Nephron progenitor cell (in vitro differentiated cells): Measurements from ENCODE around the gene KIF1A.

Source experiments
- DNase-seq: peaks from one replicate; pipeline ENCODE4 v3.0.0; 2021
- H3K27ac Mint-ChIP-seq: 2 replicates; pipeline ENCODE4 v1.8.0; 2021; ENCODE audit warnings: mild to moderate bottlenecking, moderate library complexity, mixed read lengths
- H3K27me3 Mint-ChIP-seq: 2 replicates; pipeline ENCODE4 v1.8.0; 2021; ENCODE audit warnings: mild to moderate bottlenecking, low read depth, mixed read lengths; ENCODE audit not compliant: poor library complexity
- H3K36me3 Mint-ChIP-seq: 2 replicates; pipeline ENCODE4 v1.8.0; 2021; ENCODE audit warnings: low read depth, mixed read lengths
- H3K4me1 Mint-ChIP-seq: 2 replicates; pipeline ENCODE4 v1.8.0; 2021; ENCODE audit warnings: mixed read lengths
- H3K4me3 Mint-ChIP-seq: 2 replicates; pipeline ENCODE4 v1.8.0; 2021; ENCODE audit warnings: mild to moderate bottlenecking, moderate library complexity, mixed read lengths
- H3K9me3 Mint-ChIP-seq: 2 replicates; pipeline ENCODE4 v1.8.0; 2021; ENCODE audit warnings: mild to moderate bottlenecking, moderate library complexity, mixed read lengths
- TF ChIP-seq, protein P1 (sequence below): fragments of 200-600 bp; sonication (generic); IDR thresholded peaks from 2 replicates; pipeline ENCODE4 v1.5.0; 2021; ENCODE audit warnings: antibody characterized with exemption

The KIF1A gene

DNA sequence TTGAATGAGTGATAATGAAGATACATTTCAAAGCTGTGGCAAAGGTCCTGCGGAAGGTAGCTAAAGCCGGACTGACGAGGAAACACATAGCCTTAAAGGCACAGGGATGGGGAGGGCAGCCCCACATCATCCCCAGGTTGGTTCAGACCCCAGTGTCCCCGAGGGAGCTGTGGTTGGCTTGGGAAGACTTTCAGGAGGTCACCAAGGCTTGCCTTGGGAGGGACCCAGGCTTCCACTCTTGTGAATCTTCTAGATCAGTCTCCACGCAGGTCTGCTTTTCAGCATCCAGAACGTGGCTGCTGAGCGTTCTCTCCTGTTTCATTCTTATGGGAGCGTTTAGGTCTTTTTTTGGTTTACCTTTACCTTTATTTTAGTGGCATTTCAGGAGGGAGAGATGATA lies 16.8 kb downstream of the KIF1A start:
- TF ChIP-seq, protein P1, sequence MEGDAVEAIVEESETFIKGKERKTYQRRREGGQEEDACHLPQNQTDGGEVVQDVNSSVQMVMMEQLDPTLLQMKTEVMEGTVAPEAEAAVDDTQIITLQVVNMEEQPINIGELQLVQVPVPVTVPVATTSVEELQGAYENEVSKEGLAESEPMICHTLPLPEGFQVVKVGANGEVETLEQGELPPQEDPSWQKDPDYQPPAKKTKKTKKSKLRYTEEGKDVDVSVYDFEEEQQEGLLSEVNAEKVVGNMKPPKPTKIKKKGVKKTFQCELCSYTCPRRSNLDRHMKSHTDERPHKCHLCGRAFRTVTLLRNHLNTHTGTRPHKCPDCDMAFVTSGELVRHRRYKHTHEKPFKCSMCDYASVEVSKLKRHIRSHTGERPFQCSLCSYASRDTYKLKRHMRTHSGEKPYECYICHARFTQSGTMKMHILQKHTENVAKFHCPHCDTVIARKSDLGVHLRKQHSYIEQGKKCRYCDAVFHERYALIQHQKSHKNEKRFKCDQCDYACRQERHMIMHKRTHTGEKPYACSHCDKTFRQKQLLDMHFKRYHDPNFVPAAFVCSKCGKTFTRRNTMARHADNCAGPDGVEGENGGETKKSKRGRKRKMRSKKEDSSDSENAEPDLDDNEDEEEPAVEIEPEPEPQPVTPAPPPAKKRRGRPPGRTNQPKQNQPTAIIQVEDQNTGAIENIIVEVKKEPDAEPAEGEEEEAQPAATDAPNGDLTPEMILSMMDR = no peak

DNA sequence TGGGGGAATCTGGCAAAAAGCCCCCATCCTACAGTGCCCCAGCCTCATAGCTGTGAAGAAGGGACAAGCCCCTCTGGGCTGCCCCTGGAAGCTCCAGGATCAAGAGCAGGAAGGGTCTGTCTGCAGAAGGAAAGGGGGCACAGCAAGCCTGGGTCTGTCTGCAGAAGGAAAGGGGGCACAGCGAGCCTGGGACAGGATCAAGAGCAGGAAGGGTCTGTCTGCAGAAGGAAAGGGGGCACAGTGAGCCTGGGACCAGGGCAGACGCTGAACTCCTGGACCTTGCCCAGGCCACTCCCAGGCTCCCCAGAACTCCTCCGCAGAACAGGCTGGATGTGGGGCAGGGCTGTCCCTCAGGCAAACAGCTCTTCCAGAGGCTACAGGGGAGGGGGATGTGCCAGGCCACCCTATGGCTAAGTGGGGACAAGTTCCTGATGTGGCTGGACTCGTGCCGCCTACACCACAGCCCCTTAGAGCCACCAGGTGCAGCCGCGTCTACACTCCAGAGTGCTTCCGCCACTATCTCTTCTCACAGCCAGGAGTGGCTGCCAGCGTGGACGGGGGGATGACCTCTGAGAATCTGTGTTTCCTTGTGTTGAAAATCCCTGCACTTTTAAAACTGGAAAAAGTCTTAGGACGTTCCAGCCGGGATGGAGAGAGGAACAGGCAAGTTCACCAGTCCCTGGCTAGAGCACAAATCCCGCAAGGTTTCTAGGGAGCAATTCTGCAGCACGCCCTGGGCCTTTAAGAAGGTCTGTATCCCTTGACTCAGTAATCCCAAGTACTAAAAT lies 20.8 kb downstream of the KIF1A start:
- peaks cover 22% of the 10 kb centered on the region for H3K27me3 Mint-ChIP-seq
- H3K36me3 Mint-ChIP-seq = peaks cover 5% of the 10 kb centered on the region
- H3K4me3 Mint-ChIP-seq = no peak overlapping the region
- DNase-seq = no peak
- H3K4me1 Mint-ChIP-seq = peaks cover 52% of the 10 kb centered on the region
- TF ChIP-seq, protein P1 = no peak
- H3K9me3 Mint-ChIP-seq = peaks cover 20% of the 10 kb centered on the region
- H3K27ac Mint-ChIP-seq = no peak overlapping the region

More for the DNA sequence above, 16.8 kb downstream of the KIF1A start:
- Mint-ChIP-seq H3K9me3 (peaks cover 20% of the 10 kb centered on the region), H3K27ac (no peak overlapping the region), H3K36me3 (peaks cover 5% of the 10 kb centered on the region), H3K4me1 (peaks cover 21% of the 10 kb centered on the region), H3K4me3 (no peak overlapping the region), H3K27me3 (peaks cover 12% of the 10 kb centered on the region)
- DNase-seq = no peak

DNA sequence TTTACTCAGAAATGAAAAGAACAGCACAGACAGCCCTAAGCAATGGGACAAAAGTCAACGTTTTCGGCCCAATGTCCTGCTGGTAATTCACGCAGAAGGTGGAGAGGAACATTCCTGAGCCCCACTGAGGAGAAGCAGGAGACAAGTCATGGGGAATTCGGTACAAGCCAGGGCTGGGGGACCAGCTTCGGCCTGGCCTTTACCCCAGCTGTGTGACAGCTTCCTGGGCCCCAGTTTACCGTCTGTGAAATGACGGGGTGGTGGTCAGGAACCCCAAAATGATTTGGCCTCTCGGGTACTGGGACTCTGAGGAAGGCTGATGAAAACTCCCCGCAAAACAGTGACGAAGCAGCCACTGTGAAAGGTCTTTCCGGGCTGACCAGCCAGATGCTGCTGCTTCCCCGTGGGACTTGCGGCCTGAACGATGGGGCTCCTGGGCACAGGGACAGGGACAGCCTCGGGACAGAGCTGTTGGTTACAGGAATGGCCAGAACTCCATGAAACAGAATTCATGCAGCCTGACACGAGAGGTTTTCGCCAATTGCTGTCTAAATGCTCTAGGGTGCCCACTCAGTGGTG lies 21.6 kb downstream of the KIF1A start:
- no peak overlapping the region for H3K27ac Mint-ChIP-seq
- TF ChIP-seq, protein P1 = no peak
- no peak for DNase-seq
- peaks cover 22% of the 10 kb centered on the region for H3K27me3 Mint-ChIP-seq
- H3K36me3 Mint-ChIP-seq = peaks cover 5% of the 10 kb centered on the region
- H3K9me3 Mint-ChIP-seq = peaks cover 20% of the 10 kb centered on the region
- H3K4me3 Mint-ChIP-seq = no peak overlapping the region
- H3K4me1 Mint-ChIP-seq = peaks cover 56% of the 10 kb centered on the region

DNA sequence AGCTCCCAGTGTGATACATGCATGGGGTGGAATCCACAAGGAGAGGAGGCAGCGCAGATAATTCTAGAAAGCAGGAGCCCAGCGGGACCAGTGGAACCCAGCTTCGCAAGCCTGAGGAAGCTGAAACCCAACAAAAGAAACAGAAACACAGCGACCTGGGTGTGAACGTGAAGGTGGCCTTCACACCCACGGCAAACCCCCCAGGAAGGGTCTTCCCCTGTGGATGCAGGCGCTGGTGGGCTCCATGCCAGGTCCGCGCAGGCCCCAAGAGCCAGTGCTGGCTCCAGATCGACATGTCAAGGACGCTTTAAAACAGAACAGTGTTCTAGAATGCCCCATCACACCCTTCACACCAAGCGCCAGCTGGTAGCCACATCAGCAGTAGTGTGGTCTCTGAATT lies 22.1 kb downstream of the KIF1A start:
- H3K36me3 Mint-ChIP-seq = peaks cover 5% of the 10 kb centered on the region
- TF ChIP-seq, protein P1 = no peak
- H3K4me1 Mint-ChIP-seq = peaks cover 56% of the 10 kb centered on the region
- H3K27ac Mint-ChIP-seq = no peak overlapping the region
- H3K4me3 Mint-ChIP-seq = no peak overlapping the region
- DNase-seq = no peak
- H3K9me3 Mint-ChIP-seq = peaks cover 20% of the 10 kb centered on the region
- peaks cover 22% of the 10 kb centered on the region for H3K27me3 Mint-ChIP-seq

DNA sequence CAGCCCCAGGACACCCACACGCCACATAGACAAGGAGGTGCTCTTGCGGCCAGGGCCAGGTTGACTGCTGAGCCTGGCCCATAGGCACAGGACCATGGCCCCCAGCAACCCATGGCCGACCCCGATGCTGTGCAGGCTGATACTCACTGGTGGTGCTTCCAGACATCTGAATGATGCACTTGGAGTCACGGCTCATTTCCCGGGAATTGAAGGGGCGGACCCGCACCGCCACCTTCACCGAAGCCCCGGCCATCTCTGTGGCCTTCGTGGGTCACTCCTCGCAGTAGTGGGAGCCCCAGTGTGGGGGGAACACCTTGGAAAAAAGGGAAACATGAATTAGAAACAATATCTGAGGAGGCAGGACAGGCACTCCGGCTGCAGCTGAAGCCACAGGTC lies 22.5 kb downstream of the KIF1A start:
- Mint-ChIP-seq H3K4me3 (no peak overlapping the region), H3K4me1 (peaks cover 61% of the 10 kb centered on the region), H3K36me3 (peaks cover 5% of the 10 kb centered on the region), H3K27ac (no peak overlapping the region), H3K9me3 (peaks cover 20% of the 10 kb centered on the region), H3K27me3 (peaks cover 22% of the 10 kb centered on the region)
- TF ChIP-seq, protein P1 = no peak
- peak; percentile 32 for DNase-seq
